Prostate gland (tissue), 2 donors: Measurements from ENCODE around the gene IL18R1. TPM values are rescaled to one million over a fixed set of nuclear protein-coding genes. Genes with fewer than 3 reads are reported as not detected.

Source experiments
- DNase-seq: peaks from one replicate; pipeline ENCODE4 v3.0.0-alpha.2; 2019; ENCODE audit warnings: low spot score
- H3K27ac ChIP-seq, 2 donors: fragments of 200-600 bp; sonication (generic); 2 replicates each; pipeline ENCODE4 v1.5.1; 2017 to 2019
- H3K27me3 ChIP-seq: fragments of 200-600 bp; sonication (generic); replicated peaks from 2 replicates; pipeline ENCODE4 v1.5.1; 2019; ENCODE audit not compliant: insufficient read depth
- H3K36me3 ChIP-seq, 2 donors: fragments of 200-600 bp; sonication (generic); 1 replicate in 1 of 2; 2 replicates in 1 of 2; pipeline versions ENCODE4 v1.5.1 to v1.8.1; 2017 to 2019
- H3K4me1 ChIP-seq: fragments of 200-600 bp; sonication (generic); replicated peaks from 2 replicates; pipeline ENCODE4 v1.5.1; 2019
- H3K4me3 ChIP-seq, 2 donors: fragments of 200-600 bp; sonication (generic); 2 replicates each; pipeline ENCODE4 v1.5.1; 2017 to 2019
- H3K9me3 ChIP-seq: fragments of 200-600 bp; sonication (generic); 2 replicates; pipeline ENCODE4 v1.5.1; 2017
- POLR2A ChIP-seq: fragments of 450-650 bp; IDR thresholded peaks from one replicate; pipeline ENCODE4 v1.6.1; 2016; ENCODE audit warnings: antibody characterized with exemption, mild to moderate bottlenecking
- POLR2AphosphoS5 ChIP-seq: sonication (generic); formaldehyde crosslinking; IDR thresholded peaks from one replicate; pipeline ENCODE4 v1.6.1; 2017; ENCODE audit warnings: antibody characterized with exemption
- WGBS: methylation state at CpG from one replicate; pipeline ENCODE4 v1.1.5; 2018; 5-methylcytosine and 5-hydroxymethylcytosine counted together
- intact Hi-C: fragments of 100-400 bp; cut with DNase I; formaldehyde crosslinking; loops from one replicate; pipeline ENCODE4 v1.14.2; 2022
- total RNA-seq, 2 donors: library from RNA; depleted of rRNA; stranded (reverse); fragments of >200 nt; gene quantifications; one replicate each; pipeline ENCODE4 v1.1.0, GENCODE V29; 2016
- TF ChIP-seq, protein P1 (sequence below), 4 experiments: fragments of 200-600 bp in 2 of 4; fragments of 450-650 bp in 2 of 4; sonication (generic) in 2 of 4; IDR thresholded peaks; 1 replicate in 3 of 4; 2 replicates in 1 of 4; pipeline ENCODE4 v1.5.1; 2016 to 2019; ENCODE audit warnings: antibody characterized with exemption in 4 of 4, mild to moderate bottlenecking in 2 of 4, moderate library complexity in 2 of 4

Gene IL18R1
- total RNA-seq, 2 donors from 2014 or later, result 0.91 to 1.5 TPM

DNA sequence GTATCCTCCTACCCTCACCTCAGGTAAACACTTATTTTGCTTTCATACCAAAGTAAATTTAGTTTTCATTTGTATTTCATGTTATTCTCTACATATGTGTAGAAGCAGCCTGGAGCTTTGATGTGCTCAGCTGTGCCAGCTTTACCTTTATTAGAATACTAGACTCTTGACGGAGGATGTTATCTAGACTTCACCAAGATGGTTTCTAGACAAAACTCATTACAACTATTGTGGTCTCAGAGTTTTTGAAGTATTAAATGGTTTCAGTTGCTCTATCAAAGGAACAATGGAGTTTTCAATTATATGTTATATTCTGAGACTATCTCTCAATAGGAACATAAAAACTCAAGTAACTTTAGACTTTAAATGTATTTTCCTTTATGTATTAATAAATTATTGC, 62.4 kb downstream of the IL18R1 start:
- no peaks in the 10 kb centered on the region for H3K4me1 ChIP-seq
- TF ChIP-seq POLR2AphosphoS5 (no peak), POLR2A (no peak)
- TF ChIP-seq, protein P1, sequence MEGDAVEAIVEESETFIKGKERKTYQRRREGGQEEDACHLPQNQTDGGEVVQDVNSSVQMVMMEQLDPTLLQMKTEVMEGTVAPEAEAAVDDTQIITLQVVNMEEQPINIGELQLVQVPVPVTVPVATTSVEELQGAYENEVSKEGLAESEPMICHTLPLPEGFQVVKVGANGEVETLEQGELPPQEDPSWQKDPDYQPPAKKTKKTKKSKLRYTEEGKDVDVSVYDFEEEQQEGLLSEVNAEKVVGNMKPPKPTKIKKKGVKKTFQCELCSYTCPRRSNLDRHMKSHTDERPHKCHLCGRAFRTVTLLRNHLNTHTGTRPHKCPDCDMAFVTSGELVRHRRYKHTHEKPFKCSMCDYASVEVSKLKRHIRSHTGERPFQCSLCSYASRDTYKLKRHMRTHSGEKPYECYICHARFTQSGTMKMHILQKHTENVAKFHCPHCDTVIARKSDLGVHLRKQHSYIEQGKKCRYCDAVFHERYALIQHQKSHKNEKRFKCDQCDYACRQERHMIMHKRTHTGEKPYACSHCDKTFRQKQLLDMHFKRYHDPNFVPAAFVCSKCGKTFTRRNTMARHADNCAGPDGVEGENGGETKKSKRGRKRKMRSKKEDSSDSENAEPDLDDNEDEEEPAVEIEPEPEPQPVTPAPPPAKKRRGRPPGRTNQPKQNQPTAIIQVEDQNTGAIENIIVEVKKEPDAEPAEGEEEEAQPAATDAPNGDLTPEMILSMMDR (IDR thresholded peaks at IDR 0.05), result no peak
- no peak for DNase-seq
- intact Hi-C loops, result no loop called here
- H3K4me3 ChIP-seq, result no peak overlapping the region
- H3K9me3 ChIP-seq, result no peaks in the 10 kb centered on the region
- no peak overlapping the region for H3K27ac ChIP-seq
- no peaks in the 10 kb centered on the region for H3K36me3 ChIP-seq
- no peaks in the 10 kb centered on the region for H3K27me3 ChIP-seq
- 76% methylated on average over 1 of the region's 1 CpG for WGBS

DNA sequence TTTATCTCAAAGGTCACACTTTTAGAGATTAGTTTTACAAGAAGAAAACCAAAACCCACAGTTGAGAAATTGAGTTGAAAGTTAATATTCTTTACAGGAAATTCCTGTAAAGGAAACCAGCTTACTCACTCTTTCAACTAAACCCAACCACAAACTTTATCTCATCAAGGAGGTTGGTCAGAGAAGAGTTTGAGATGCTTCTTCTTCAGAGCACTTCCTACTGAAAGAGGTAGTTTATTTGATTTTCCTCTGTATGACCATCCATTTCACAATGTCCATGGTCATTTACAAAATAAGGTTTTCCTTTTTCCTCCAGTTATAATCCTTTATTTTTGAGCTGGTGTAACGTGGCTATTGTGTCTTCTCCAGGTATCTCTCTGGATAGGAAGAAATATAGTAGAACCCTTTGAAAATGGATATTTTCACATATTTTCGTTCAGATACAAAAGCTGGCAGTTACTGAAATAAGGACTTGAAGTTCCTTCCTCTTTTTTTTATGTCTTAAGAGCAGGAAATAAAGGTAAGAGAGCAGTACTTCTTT, 62.9 kb downstream of the IL18R1 start:
- intact Hi-C loops, result no loop called here

DNA sequence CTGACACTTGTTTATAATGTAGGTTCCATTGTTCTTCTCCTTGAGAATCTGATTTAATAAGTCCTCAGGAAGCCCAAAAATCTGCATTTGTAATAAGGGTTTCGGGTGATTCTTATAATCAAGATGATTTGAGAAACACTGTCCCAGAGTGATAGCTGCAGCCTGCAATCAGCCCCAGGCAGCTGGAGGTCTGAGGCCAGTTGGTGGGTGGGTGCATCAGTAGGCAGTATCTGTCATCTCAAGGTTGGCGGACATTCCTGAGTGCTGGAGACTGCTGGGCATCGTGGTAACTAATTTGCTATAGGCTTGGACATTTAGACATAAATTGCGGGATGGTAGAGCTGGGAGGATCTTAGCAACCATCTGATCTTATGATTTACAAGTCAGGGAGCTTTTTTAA, 64.7 kb downstream of the IL18R1 start:
- no peak for TF ChIP-seq POLR2A
- TF ChIP-seq, protein P1 (IDR thresholded peaks at IDR 0.05), result no peak
- no peak for TF ChIP-seq POLR2AphosphoS5
- no peaks in the 10 kb centered on the region for H3K36me3 ChIP-seq
- no peak overlapping the region for H3K4me3 ChIP-seq
- no peaks in the 10 kb centered on the region for H3K9me3 ChIP-seq
- DNase-seq, result no peak
- no peak overlapping the region for H3K27ac ChIP-seq
- no peaks in the 10 kb centered on the region for H3K27me3 ChIP-seq
- no peaks in the 10 kb centered on the region for H3K4me1 ChIP-seq
- intact Hi-C loops, result no loop called here
- 90% methylated on average over 4 of the region's 4 CpGs for WGBS

More for the DNA sequence above, 62.9 kb downstream of the IL18R1 start:
- Histone ChIP-seq H3K27ac (no peak overlapping the region), H3K4me1 (no peaks in the 10 kb centered on the region), H3K27me3 (no peaks in the 10 kb centered on the region), H3K4me3 (no peak overlapping the region), H3K9me3 (no peaks in the 10 kb centered on the region), H3K36me3 (no peaks in the 10 kb centered on the region)
- TF ChIP-seq, protein P1 (IDR thresholded peaks at IDR 0.05), result no peak
- TF ChIP-seq POLR2AphosphoS5, result no peak
- no peak for TF ChIP-seq POLR2A
- no peak for DNase-seq
- WGBS, result 67% methylated on average over 2 of the region's 2 CpGs

DNA sequence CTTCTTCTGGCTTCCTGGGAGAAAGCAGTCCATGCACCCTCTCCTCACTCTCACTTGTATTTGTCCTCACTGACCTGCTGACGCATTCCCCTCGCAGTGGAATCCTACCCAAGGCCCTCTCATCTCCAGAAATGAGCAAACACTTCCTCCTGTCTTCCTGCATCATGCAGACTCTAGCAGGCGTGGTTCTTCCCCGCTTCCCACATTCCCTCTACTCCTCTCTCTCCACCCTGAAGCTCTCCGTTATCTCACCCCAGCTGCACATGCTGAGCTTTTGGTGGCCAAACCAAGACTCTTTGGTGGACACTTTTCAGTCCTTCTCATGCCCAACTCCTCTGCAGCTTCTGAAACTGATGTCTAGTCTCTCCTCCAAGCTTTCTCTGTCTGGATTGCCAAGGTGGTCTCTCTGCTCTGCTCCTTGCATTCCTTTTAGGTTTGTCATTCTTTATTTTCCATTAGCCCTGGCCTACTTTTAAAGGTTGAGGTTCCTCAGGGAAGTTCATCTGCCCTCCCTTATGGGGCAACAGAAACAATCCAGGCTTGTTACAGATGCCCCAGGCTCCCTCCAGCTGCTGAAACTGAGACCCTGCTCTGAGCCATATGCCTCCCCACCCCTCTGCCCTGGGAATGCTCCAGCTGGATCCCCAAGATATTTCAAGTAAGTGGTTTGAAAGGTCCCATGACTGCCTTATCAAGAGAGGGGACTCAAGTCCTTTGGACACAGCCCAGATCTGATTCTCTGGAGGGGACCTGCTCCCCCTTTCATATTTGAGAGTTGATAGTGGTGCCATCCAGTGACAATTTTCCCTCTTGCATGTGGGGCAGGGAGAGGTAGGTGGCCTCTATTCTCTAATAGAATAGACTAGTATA, 66.5 kb downstream of the IL18R1 start:
- WGBS, result 78% methylated on average over 5 of the region's 5 CpGs
- DNase-seq, result no peak

More for the DNA sequence above, 66.5 kb downstream of the IL18R1 start:
- Histone ChIP-seq H3K4me3 (no peak overlapping the region), H3K27ac (no peak overlapping the region), H3K4me1 (no peaks in the 10 kb centered on the region), H3K27me3 (no peaks in the 10 kb centered on the region), H3K36me3 (no peaks in the 10 kb centered on the region), H3K9me3 (no peaks in the 10 kb centered on the region)
- TF ChIP-seq, protein P1 (IDR thresholded peaks at IDR 0.05), result no peak
- TF ChIP-seq POLR2A (no peak), POLR2AphosphoS5 (no peak)
- intact Hi-C loops, result no loop called here
